SIG-M5 treated with dmso at 0.1 percent for 504 hours (cell line): Measurements from ENCODE around the gene IFRD1.
"Not testable (repeated sequence)": the region's sequence is repeated elsewhere in the genome, so short reads cannot be mapped to it uniquely, and the experiment has no call there.

Experiments used
- DNase-seq: peaks from one replicate; lab custom pipeline; 2025; ENCODE audit not compliant: unreplicated experiment; lab: John Stamatoyannopoulos, UW

IFRD1 gene

DNA sequence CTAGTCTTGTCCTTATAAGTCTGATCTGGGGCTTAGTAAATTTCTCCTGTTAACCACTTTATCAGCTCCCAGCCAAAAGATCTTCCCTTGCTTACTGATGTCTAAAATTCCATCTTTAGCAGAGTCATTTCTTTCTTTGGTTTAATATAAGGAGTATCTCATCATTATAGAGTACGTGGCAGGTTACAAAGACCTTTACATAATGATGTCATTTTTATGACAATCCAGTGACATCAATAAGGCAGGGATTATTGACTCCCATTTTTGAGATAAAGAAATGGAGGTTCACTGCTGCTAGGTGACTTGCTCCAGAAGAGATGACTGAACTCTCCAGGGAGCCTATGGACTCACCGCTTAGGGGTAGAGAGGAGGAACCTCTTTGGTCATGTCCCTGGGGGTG is 8.1 kb upstream of the IFRD1 start:
- DNase-seq, result no peak

DNA sequence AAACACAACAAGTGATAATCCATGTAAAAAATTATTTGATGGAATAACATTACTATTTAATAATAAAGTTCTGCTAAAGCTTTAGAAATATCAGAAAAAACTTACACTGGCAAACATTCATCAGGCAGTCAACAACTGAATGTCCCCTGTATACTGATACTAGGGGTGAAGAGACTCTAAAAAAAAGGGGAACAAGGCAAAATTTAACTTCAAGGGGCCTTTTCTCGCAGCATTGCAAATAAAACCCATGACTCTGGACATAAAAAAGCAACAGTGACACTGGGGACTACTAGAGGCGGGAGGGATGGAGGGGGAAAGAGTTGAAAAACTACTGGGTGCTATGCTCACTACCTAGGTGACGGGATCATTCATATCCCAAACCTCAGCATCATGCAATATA is 5.8 kb upstream of the IFRD1 start:
- DNase-seq, result peak; percentile 8

DNA sequence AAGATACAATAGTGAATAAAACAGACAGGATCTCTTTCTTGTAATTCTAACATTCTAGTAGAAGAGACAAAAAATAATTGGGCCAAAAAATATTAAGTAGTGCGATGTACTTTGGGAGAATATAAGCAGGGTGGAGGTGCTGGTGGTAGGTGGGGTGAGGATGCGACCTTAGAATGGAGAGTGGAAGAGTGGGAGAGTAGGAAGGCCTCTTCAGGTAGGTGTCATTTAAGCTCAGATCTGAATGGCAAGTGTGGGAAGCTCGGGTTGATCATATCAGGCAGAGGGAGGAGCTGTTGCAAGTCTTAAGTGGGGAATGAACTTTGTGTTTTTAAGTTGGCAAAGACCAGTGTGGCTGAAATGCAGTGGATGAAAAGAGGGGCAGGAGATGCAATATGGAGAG is 3.8 kb upstream of the IFRD1 start:
- no peak for DNase-seq

DNA sequence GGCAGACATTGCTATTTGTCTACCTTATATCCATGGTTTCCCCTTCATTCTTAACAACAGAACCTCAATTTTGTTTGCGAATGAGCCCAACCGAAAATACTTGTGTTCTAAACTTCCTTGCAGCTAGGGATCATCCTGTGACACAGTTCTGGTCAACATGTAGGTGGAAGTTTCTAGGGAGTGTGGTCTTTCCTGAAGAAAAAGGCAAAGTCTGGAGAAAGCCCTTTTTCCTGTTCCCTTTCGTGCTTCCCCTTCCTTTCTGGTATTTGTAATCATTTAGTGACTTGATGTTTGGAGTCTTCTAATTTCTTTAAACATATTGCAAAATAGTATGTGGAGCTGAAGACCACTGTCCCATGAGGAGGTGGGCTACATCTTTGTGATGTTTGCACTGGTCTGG is 2.9 kb upstream of the IFRD1 start:
- DNase-seq, result no peak

DNA sequence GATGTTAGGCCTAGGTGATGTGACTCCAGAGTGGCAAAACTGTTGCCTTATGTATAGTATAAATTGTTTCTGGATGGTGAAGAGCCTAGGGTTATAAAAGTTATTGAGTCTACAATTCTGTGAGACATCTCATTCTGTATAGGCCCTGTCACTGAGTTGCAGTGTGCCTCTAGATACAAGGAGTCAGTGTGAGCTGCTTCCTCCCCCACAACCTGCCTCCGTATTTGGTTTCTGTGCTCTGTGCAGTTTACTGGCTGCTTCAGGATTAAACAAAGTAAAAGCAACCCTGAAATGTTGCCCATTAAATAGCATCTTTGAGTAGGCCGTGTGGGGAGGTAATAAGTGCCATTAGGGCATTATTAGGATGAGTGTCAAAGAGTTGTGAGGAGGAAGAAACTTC is 1.9 kb upstream of the IFRD1 start:
- DNase-seq, result no peak

DNA sequence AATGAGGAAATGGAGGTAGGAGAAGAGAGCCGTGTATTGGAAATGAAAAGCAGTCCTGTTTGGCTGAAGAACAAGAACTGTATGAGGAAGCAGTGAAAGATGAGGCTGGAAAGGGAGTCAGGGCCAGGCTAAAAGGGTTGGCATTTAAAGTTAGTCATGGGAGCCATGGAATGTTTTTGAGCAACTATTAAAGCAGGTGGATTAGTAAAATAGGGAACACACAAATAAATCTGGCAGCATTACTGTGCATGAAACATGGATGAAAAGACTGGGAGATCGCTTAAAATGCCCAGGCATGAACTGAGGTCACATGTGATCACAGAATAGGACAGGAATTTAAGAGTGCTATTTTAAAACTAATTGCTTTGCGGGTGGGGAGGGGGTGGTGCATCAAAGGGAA is 1.4 kb upstream of the IFRD1 start:
- DNase-seq, result no peak

DNA sequence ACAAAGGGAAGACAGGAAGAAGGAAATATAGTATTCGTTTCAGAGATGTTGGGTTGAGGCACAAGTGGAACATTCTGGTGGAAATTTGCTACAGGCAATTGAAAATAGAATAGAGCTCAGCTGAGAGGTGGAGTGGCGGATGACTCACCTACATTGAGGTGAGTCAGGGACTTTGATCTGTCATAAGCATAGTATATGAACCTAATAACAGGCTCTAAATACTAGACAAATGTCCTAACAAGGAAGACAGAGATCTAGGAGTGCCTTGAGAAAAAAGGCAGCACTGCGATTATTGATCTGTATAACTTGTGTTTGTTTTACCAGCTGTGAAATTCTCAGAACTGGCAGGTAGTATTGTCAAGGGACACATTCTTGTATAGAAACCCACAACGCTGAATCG is 907 bp upstream of the IFRD1 start:
- DNase-seq, result peak; percentile 14

DNA sequence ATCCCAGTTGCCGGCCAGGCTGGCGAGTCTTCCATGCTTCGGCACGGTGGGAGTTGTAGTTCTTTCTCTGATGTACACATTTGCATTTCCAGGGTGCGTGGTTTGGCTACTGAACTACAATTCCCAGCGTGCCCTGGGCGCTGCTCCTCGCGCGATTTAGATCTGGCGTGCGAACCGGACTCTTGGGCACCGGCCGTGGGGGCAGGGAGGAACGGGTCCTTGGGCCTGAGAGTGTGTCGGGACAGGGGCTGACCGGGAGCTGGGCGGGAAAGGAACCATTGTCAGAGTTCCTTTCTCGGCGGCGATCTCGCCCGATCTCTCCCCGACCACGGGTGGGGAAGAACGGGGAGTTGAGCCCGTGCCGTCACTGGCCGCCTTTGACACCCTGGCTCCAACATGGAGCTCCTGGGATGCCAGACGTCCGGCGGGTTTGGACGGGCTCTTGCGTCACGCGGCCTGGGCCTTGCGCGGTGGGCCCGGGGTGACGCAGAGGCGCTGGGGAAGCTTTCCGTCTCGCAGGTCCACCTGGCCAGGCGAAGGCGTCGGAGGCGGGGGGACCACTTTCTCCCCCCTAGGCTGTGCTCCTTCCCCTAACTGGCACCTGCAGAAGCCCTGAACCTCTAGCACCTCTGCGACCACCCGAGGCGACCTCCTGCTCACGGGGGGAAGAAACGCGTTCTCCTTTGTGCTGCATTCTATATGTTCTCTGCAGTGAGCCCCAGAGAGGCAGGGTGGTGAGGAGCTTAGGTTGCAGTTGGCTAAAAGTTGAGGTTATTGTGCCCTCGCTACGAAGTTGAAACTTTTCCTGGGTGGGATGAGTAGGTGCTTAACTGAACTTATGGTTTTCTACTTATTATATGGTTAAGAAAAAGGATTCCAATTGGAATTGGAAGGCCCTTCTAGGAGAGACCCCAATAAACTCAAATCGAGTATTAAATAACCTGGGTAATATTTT is 824 bp downstream of the IFRD1 start:
- peak; percentile 97 for DNase-seq

DNA sequence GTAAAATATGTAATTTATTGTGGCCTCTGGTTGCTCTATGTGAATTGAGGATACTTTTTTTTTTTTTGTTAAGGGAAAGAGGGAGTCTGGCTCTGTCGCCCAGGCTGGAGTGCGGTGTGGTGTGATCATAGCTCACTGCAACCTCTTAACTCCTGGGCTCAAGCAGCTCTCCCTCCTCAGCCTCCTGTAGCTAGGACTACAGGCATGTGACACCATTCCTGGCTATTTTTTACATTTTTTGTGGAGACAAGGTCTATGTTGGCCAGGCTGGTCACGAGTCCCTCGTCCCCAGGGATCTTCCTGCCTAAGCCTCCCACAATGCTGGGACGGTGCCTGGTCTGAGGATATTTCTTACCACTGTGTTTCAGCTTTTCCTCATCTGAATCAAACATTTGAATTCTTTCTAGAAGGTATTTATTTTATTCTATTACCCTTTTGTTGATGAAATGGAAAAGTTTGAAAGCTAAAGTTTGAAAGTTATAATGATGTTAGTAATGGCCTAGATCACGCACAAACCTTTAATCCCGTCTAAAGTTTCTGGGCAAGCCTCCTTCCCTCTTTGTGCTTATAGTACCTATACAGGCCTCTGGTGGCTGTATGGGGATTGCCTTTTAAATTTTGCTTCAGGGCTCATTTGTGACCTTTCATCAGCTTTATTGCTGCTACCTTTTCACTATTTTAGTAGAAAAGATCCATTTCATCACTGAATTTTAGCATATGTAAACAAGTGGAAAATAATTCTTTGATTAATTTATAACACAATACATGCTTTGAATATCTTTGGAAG is 2.0 kb downstream of the IFRD1 start:
- DNase-seq, result peak; percentile 65

DNA sequence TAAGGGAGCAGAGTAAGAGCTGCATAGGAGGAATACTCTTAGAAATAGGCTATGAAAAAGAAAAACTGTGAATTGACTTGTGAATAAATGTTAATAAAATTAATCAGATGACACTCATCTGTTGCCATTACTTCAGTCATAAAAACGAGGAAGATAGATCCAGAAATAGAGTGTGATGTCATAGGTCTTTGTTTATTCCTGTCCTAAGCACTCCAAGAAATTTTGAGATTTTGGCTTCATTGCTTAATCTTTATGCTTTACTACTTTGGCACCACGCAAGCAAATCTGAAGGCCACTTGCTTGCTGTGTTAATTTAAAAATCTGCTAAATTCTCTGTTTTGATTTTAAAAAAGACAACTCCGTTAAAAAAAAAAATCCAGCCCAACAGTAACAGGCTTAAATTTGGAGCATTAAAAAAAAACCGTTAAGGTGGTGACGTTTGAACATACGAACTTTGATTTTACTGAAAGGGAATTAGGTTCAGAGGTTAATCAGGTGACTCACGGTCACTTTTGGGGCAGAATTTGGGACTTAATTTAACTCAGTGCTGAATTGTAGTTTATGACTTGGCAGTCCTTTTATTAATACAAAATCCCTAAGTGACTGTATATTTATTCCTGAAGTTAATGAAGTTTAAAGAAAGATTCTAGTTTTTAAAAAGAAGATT is 3.4 kb downstream of the IFRD1 start:
- DNase-seq, result peak; percentile 11

DNA sequence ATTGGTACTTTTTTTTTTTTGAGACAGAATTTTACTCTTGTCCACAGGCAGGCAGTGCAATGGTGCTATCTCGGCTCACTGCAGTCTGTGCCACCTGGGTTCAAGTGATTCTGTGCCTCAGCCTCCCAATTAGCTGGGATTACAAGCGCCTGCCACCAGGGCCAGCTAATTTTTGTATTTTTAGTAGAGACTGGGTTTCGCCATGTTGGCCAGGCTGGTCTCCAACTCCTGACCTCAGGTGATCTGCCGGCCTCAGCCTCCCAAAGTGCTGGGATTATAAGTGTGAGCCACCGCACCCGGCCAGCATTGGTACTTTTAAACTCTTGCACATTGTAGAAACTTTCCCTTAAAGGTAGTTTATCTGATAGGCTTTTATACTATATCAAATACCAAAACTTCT is 3.9 kb downstream of the IFRD1 start:
- DNase-seq, result not testable (repeated sequence)

DNA sequence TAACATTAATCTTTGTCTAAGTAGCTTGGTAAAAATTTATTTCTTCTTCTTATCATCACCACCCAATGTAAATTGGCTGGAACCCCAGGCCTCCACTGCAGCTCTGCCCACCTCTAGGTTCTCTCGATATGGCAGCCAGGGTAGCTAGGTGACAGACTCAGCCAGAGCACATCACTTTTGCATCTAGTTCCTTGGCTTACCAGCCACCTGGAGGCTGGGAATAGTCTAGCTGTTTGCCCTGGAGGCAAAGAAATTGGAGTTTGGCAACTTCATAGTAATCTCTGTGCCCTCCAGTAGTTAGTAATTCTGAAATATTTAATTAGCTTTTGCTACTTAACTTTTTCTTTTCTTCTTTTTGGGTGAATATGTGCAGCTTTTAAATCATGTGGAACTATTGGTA is 9.4 kb downstream of the IFRD1 start:
- DNase-seq, result no peak

DNA sequence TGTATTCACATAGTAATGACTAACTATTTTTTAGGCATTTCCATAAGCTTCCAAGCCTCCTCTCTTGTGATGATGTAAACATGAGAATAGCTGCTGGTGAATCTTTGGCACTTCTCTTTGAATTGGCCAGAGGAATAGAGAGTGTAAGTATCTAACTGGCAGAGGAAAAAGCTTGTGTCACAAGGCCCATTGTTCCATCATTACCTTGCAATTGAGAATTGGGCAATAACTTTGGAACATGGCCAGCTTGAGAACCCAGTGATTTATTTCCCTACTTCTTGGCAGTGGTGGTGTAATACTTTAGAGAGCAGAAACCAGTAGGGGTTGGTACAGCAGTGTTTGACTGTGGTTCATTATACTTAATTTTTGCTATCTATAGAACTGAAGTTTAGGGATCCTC is 12.0 kb downstream of the IFRD1 start:
- DNase-seq, result peak; percentile 37

DNA sequence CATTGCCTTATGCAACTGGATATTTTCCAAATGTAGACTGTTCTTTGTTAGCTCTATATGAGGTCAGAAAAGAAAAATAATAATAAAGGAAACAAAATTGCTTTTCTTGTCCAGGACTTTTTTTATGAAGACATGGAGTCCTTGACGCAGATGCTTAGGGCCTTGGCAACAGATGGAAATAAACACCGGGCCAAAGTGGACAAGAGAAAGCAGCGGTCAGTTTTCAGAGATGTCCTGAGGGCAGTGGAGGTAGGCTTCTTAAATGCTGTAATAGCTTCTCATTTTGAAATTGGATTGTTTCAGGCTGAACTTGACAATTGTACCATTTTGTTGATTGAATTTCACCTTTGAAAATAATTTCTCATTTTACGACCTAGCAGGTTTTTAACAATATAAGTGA is 17.6 kb downstream of the IFRD1 start:
- no peak for DNase-seq

DNA sequence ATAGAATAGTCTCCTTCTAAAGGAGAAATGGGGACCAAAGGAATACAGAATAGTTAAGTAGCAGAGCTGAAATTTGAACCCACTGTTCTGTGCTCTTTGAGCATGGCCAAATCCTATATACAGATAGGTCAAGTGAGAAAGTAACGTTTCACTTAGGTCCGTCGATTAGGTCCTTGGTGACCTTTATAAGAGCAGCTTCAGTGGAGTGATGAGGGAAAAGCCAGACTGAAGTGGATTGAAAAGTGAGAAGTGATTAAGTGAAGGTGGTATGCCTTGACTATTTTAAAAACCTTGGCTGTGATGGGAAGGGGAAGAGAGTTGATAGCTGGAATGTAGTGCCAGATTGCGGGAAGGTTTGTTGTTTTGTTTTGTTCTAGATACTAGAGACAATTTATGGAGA is 19.9 kb downstream of the IFRD1 start:
- no peak for DNase-seq

DNA sequence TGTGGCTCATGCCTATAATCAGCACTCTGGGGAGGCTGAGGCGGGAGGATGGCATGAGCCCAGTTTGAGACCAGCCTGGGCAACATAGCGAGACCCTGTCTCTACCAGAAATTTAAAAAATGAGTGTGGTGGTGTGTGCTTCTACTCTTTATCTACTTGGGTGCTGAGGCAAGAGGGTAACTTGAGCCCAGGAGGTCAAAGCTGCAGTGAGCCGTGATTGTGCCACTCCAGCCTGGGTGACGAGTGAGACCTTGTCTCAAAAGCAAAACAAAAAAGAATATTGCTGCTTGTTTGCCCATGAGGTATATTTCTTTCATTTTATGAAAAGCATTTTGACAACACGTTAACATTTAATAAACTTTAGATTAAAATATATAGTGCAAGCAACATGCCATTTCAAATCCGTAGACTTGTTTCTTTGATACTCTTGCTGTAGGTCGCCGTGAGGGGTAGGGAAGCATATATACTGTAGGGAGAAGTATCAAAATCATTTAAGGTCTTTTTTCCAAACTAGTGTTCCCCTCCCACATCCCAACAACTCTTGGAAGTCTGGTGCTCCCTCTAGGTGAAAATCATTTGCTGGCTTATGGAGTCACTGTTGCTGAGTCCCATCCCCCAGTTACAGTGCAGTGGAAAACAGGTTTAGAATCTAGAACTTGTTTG is 26.3 kb downstream of the IFRD1 start:
- DNase-seq, result no peak

DNA sequence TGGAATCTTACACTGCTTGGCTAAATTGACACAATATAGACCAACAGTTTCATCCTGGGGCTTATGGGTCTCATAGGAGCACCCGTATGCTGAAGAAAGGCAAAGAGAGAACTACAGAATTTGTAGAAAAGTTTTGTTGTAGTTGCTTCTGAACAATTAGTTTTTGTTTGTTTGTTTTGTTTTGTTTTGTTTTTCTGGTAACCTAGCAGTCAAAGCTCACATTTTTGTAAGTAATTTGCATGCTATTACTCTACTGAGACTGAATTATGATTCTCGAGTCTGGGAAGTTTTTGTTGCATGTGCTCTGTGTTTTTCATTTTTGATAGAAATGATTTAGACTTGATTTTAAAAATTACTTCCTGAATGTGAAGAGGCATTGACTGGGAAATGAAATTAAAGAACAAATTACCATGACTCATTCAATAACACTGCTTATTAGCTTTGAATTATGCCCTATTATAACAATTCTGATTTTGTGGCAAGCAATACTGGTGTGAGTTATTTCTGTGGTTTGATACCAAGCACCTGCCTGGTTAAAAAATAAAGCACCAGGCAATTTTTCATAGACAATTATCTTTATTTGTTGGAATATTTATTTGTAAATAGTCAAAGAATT is 31.0 kb downstream of the IFRD1 start:
- DNase-seq, result no peak

DNA sequence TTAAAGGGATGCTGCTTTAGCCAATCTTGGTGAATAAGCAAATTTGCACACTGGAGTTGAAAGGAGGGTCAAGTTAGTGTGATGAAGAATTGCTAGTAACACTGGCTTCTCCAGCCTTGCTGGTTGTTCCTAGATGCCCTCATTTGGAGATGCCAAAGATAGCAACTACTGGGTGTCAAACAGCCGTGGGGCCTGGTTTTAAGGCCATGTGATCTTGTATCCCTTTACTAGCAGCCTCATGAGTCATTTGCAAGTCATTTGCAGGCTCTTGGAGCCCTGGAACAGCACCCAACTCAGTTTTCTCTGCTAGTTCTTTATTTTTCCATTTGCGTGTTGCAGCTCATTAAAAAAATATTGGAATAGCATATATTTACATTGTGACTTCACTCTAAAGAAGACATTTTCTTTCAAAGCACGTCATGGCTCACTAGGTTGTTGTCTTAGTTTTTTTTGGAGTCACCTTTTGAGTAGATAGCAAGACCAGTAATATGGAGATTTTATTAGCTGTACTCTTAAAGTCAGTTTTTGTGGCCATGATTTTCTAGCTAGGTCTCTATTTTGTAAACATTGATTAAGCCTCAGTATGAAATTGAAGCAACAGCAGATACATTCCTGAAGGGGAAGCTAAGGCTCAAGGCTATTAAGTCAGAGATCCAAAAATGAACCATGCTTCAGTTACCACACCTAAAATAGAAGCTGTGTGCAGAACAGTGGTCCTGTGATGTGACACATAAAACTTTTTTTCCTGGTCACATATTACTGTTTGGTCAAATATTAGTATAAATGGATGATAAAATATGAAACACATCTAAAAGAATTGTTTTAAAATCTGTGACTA is 31.8 kb downstream of the IFRD1 start:
- DNase-seq, result peak; percentile 75

DNA sequence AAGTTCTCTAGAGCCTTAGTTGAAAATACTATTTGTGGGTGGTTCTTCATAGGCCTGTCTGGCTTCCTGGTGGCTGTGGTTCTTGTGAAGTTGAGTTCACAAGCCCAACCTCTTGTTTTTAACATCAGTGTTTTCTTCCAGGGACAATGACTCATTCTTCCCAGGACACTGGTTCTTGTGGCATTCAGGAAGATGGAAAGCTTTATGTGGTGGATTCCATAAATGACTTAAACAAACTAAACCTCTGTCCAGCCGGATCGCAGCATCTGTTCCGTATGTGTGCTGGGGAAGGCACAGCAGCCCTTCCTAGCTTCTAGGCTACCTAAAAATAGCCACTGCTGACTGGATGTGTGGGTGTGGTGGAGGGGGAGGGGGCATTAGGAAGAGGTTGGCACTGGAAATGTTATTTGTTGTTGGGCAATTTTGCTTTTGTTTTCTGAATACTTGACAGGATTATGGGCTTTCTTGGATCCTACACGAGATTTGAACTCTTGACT is 34.5 kb downstream of the IFRD1 start:
- peak; percentile 26 for DNase-seq

DNA sequence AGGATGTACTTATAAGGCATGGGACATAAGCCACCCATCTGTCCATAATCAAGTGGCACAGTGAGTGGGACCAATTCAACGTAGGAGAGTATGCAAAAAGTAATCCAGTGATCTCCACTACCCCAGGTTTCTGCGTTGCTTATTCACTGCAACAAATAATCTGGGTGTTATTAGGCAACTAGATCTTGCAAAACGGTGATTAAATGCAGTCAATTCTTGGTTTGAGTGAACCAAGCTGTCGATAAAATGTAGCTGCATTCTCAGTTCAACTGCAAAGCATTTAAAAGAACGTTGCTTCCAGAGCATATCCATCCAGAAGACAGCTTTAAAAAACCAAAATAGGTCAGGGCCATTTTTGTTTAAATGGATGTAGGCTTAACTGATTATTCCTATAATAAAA is 35.5 kb downstream of the IFRD1 start:
- no peak for DNase-seq
